GM12875 (cell line): ENCODE results near the gene SAE1.

ENCODE experiments used
- H3K4me3 ChIP-seq: one replicate; pipeline ENCODE4 v1.5.1; 2011; ENCODE audit warnings: low read depth, low read length, control low read depth
- TF ChIP-seq, protein P1 (sequence below): IDR thresholded peaks from 2 replicates; pipeline ENCODE4 v1.5.1; 2011; ENCODE audit warnings: low read depth, mild to moderate bottlenecking, control low read depth, inconsistent platforms, low read length, moderate library complexity, borderline replicate concordance; ENCODE audit not compliant: insufficient read depth

Gene SAE1

DNA sequence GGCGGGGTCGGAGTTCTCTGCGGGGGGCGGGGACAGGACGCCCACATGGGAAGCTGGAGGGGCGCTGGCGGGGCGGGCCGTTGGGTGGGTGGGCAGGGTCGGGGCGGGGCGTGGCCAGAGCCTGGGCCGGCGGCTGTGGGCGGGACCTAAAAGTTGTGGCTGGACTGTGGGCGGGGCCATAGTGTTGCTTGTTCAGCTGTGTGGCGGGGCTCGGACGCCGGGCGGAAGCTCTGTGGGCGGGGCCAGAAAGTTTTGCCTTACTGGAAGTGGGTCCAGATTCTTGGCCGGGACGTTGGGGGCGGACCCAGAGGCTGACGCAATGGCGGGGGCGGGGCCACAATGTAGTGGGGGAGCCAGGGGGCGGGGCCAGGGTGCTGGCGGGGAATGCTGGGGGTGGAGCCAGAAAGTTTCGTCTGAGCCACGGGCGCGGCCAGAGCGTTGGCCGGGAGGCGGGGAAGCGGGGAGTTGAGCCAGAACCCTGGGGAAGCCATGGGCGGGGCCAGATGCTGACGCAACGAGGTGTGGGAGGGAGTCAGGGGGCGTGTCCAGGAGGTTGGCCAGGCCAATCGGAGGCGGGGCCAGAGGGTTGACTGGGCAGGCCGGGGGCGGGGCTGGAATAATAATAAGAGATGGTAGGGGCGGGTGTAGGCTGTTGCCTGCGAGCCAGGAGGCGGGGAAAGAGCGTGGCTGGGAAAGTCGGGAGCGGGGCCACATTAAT, 126.2 kb downstream of the SAE1 start:
- H3K4me3 ChIP-seq, result peak overlapping the region; percentile 73
- TF ChIP-seq, protein P1, sequence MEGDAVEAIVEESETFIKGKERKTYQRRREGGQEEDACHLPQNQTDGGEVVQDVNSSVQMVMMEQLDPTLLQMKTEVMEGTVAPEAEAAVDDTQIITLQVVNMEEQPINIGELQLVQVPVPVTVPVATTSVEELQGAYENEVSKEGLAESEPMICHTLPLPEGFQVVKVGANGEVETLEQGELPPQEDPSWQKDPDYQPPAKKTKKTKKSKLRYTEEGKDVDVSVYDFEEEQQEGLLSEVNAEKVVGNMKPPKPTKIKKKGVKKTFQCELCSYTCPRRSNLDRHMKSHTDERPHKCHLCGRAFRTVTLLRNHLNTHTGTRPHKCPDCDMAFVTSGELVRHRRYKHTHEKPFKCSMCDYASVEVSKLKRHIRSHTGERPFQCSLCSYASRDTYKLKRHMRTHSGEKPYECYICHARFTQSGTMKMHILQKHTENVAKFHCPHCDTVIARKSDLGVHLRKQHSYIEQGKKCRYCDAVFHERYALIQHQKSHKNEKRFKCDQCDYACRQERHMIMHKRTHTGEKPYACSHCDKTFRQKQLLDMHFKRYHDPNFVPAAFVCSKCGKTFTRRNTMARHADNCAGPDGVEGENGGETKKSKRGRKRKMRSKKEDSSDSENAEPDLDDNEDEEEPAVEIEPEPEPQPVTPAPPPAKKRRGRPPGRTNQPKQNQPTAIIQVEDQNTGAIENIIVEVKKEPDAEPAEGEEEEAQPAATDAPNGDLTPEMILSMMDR, result no peak

DNA sequence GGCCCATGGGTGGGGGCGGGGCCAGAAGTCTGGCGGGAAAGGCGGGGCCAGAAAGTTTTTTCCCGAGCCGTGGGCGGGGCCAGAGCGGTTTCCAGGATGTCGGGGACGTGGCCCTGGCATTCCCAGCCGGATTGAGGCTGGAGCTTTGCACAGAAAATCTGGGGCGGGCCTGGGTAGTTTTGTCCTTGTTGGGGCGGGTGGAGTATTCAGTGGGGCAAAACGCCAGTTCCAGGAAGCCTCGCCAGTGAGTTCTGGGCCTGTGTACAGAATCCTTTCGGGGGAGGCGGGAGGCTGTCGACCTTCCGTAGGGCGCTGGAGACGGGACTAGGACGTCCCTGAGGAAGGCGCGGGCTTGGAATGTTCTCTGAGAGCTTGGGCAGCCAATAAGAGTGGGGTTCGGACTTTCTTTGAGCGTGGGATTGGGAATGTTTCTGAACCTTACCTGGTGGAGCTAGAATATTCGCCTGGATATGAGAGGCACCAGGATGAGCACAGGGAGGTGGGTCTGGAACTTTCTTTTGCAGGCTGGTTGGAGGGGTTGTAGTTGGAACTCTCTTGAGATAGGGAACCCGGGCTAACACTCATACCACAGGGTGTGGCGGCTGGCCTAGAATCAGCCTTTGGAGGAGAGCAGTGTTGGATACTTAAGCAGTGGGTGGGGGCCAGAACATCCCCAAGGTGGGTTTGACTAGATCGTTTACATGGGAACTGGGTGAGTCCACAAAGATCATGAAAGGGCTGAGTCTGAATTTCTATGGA, 127.0 kb downstream of the SAE1 start:
- TF ChIP-seq, protein P1, result no peak
- H3K4me3 ChIP-seq, result peak overlapping the region; percentile 69

DNA sequence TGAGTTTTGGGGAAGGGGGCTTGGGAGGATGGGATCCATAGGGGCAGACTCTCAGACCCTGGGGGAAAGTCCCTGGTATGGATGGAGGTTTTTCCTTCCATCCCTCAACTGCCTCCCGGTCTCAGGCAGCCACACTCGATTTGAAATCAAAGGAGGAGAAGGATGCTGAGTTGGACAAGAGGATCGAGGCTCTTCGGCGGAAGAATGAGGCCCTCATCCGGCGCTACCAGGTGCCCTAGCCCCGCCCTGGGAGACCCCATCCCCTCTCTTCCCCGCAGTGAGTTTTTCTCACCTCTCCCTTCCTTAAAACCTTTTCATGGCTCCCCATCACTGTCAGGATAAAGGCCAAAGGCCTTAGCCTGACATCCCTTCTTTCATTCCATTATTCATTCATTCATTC, 127.8 kb downstream of the SAE1 start:
- TF ChIP-seq, protein P1, result no peak
- H3K4me3 ChIP-seq, result no peak overlapping the region

DNA sequence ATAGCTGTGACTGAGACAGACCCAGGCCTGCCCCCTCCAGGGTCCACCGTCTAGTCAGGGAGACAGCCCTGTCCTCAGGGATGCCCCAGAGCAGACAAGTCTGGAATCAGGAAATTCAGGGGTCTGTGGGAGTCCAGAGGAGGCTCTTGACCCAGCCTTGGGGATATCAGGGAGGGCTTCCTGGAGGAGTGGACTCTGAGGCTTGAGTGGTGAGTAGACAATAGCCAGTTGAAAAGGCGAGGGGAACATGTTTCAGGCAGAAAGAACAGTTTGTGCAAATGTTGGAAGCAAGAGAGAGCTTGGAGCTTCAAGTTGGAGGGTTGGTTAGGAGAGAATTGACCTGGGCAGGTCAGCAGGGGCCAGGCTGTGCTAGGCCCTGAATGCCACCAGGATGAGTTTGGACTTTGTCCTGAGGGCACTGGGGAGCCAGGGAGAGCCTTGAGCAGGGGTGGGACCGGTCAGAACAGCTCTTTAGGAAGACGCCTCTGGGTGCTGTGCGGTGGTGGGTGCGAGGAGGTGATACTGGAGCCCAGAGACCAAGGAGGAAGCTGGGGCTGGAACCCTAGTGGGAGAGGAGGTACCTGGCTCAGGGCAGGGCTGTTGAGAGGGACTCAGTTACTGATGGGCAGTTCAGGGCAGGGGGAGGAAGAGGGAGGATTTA, 128.4 kb downstream of the SAE1 start:
- TF ChIP-seq, protein P1, result no peak
- no peak overlapping the region for H3K4me3 ChIP-seq
